ENCODE measurements around the gene DOK5. TPM values are rescaled to one million over a fixed set of nuclear protein-coding genes. Genes with fewer than 3 reads are reported as not detected.

Gene DOK5
- total RNA-seq, 1 donor from 2014 or later = not detected

GRCh38 chr20:54510541-54511129, 35.2 kb downstream of the DOK5 start:
- DNase-seq (ENCODE audit: low spot score) (no peak), ATAC-seq (no peak)

- DNase-seq (ENCODE audit: low spot score) (no peak), ATAC-seq (no peak)
Observed at GRCh38 chr20:54512694-54513093, 37.3 kb downstream of the DOK5 start.

- no peak for DNase-seq (ENCODE audit: low spot score)
- ATAC-seq = no peak
Observed at GRCh38 chr20:54514028-54514607, 38.7 kb downstream of the DOK5 start.

GRCh38 chr20:54515793-54516628, 40.6 kb downstream of the DOK5 start:
- no peak for ATAC-seq

GRCh38 chr20:54517241-54517975, 42.0 kb downstream of the DOK5 start:
- ATAC-seq = no peak
- no peak for DNase-seq (ENCODE audit: low spot score)

More at GRCh38 chr20:54515793-54516628, 40.6 kb downstream of the DOK5 start:
- no peak for DNase-seq (ENCODE audit: low spot score)

- ATAC-seq = no peak
- no peak for DNase-seq (ENCODE audit: low spot score)
Observed at GRCh38 chr20:54524849-54525248, 49.5 kb downstream of the DOK5 start.

- DNase-seq (ENCODE audit: low spot score) (no peak), ATAC-seq (no peak)
Observed at GRCh38 chr20:54525916-54526590, 50.7 kb downstream of the DOK5 start.

- ATAC-seq = no peak
Observed at GRCh38 chr20:54526801-54527200, 51.4 kb downstream of the DOK5 start.

GRCh38 chr20:54532573-54532972, 57.2 kb downstream of the DOK5 start:
- no peak for ATAC-seq
- DNase-seq (ENCODE audit: low spot score) = no peak

More at GRCh38 chr20:54526801-54527200, 51.4 kb downstream of the DOK5 start:
- DNase-seq (ENCODE audit: low spot score) = no peak

- ATAC-seq = no peak
- DNase-seq (ENCODE audit: low spot score) = no peak
Observed at GRCh38 chr20:54534101-54534500, 58.7 kb downstream of the DOK5 start.

GRCh38 chr20:54535033-54535432, 59.6 kb downstream of the DOK5 start:
- no peak for DNase-seq (ENCODE audit: low spot score)
- ATAC-seq = no peak

GRCh38 chr20:54535746-54536145, 60.4 kb downstream of the DOK5 start:
- DNase-seq (ENCODE audit: low spot score) (no peak), ATAC-seq (no peak)

GRCh38 chr20:54539521-54540046, 64.2 kb downstream of the DOK5 start:
- ATAC-seq (no peak), DNase-seq (ENCODE audit: low spot score) (no peak)

GRCh38 chr20:54543369-54543768, 68.0 kb downstream of the DOK5 start:
- DNase-seq (ENCODE audit: low spot score) (no peak), ATAC-seq (no peak)

GRCh38 chr20:54545676-54546358, 70.4 kb downstream of the DOK5 start:
- DNase-seq (ENCODE audit: low spot score) = no peak
- no peak for ATAC-seq

- ATAC-seq = no peak
- no peak for DNase-seq (ENCODE audit: low spot score)
Observed at GRCh38 chr20:54548849-54549248, 73.5 kb downstream of the DOK5 start.

- DNase-seq (ENCODE audit: low spot score) (no peak), ATAC-seq (no peak)
Observed at GRCh38 chr20:54549658-54550326, 74.4 kb downstream of the DOK5 start.

- no peak for DNase-seq (ENCODE audit: low spot score)
- ATAC-seq = no peak
Observed at GRCh38 chr20:54550776-54551396, 75.5 kb downstream of the DOK5 start.

- no peak for ATAC-seq
- no peak for DNase-seq (ENCODE audit: low spot score)
Observed at GRCh38 chr20:54554006-54554405, 78.6 kb downstream of the DOK5 start.

Measured in left lobe of liver (tissue), 2 donors.